WTC11 (cell line): ENCODE results near the gene BMP7. TPM values are rescaled to one million over a fixed set of nuclear protein-coding genes. Genes with fewer than 3 reads are reported as not detected.

Experiments
- ATAC-seq: fragments of 200-7000 bp; cut with Tn5 transposase; 2 replicates; pipeline ENCODE4 v1.10.0; 2021; ENCODE audit warnings: mild to moderate bottlenecking, moderate library complexity
- CTCF ChIA-PET: fragments of 300-600 bp; sonication (Branson Sonifier 250); formaldehyde crosslinking; loops from one replicate; lab custom pipeline; 2021; ENCODE audit warnings: antibody characterized with exemption; lab: Charles Lee
- POLR2A ChIA-PET: fragments of 350-600 bp; sonication (Branson Sonifier 250); formaldehyde crosslinking; loops from one replicate; lab custom pipeline; 2021; ENCODE audit warnings: antibody characterized with exemption; lab: Charles Lee
- DNase-seq: peaks from one replicate; pipeline ENCODE4 v3.0.0; 2021; ENCODE audit warnings: low spot score
- H3K27ac Mint-ChIP-seq: 2 replicates; pipeline ENCODE4 v1.8.0; 2021; ENCODE audit warnings: mixed read lengths
- H3K27me3 Mint-ChIP-seq: 2 replicates; pipeline ENCODE4 v1.8.0; 2021; ENCODE audit warnings: low read depth, mild to moderate bottlenecking, moderate library complexity, mixed read lengths
- H3K36me3 Mint-ChIP-seq: 2 replicates; pipeline ENCODE4 v1.8.0; 2021; ENCODE audit warnings: mixed read lengths
- H3K4me1 Mint-ChIP-seq: 2 replicates; pipeline ENCODE4 v1.8.0; 2022; ENCODE audit warnings: mixed read lengths
- H3K4me3 Mint-ChIP-seq: 2 replicates; pipeline ENCODE4 v1.8.0; 2021; ENCODE audit warnings: mild to moderate bottlenecking, moderate library complexity, mixed read lengths
- H3K9me3 Mint-ChIP-seq: 2 replicates; pipeline ENCODE4 v1.8.0; 2021; ENCODE audit warnings: mixed read lengths
- CBFB ChIP-seq: sonication (generic); formaldehyde crosslinking; IDR thresholded peaks from 2 replicates; pipeline ENCODE4 v1.8.1; 2022; ENCODE audit warnings: mild to moderate bottlenecking, low read depth, missing genetic modification reagents
- CDX4 ChIP-seq: fragments of 250-450 bp; sonication (Bioruptor Pico); IDR thresholded peaks from 2 replicates; pipeline ENCODE4 v1.9.0; 2021; ENCODE audit warnings: moderate library complexity, mild to moderate bottlenecking, inconsistent platforms, borderline replicate concordance
- CTCF ChIP-seq: fragments of 200-600 bp; IDR thresholded peaks from 2 replicates; pipeline ENCODE4 v1.8.0; 2022; ENCODE audit warnings: antibody characterized with exemption
- EMX1 ChIP-seq: fragments of 250-450 bp; sonication (Bioruptor Pico); IDR thresholded peaks from 2 replicates; pipeline ENCODE4 v1.8.0; 2021; ENCODE audit warnings: mild to moderate bottlenecking
- KAT7 ChIP-seq: sonication (generic); formaldehyde crosslinking; IDR thresholded peaks from 2 replicates; pipeline ENCODE4 v1.8.1; 2023; ENCODE audit warnings: missing genetic modification reagents, mild to moderate bottlenecking, borderline replicate concordance
- MXD4 ChIP-seq: fragments of 250-450 bp; sonication (Bioruptor Pico); IDR thresholded peaks from 2 replicates; pipeline ENCODE4 v1.8.0; 2021; ENCODE audit warnings: mild to moderate bottlenecking, moderate library complexity, borderline replicate concordance
- NFATC4 ChIP-seq: fragments of 250-450 bp; sonication (Bioruptor Pico); IDR thresholded peaks from 2 replicates; pipeline ENCODE4 v1.9.0; 2021; ENCODE audit warnings: mild to moderate bottlenecking
- NR1H2 ChIP-seq: sonication (generic); formaldehyde crosslinking; IDR thresholded peaks from 2 replicates; pipeline ENCODE4 v1.9.0; 2021; ENCODE audit warnings: mild to moderate bottlenecking, moderate library complexity, missing genetic modification reagents
- SMAD4 ChIP-seq: sonication (generic); formaldehyde crosslinking; IDR thresholded peaks from 2 replicates; pipeline ENCODE4 v1.8.0; 2022; ENCODE audit warnings: mild to moderate bottlenecking, missing genetic modification reagents
- SOX15 ChIP-seq: fragments of 250-450 bp; sonication (Bioruptor Pico); IDR thresholded peaks from 2 replicates; pipeline ENCODE4 v1.9.0; 2021; ENCODE audit warnings: mild to moderate bottlenecking
- TEAD4 ChIP-seq: sonication (generic); formaldehyde crosslinking; IDR thresholded peaks from 2 replicates; pipeline ENCODE4 v1.8.0; 2022; ENCODE audit warnings: mild to moderate bottlenecking, missing genetic modification reagents
- ZBTB21 ChIP-seq: sonication (generic); formaldehyde crosslinking; IDR thresholded peaks from 2 replicates; pipeline ENCODE4 v1.8.1; 2023; ENCODE audit warnings: mild to moderate bottlenecking, missing genetic modification reagents, borderline replicate concordance
- ZBTB43 ChIP-seq: sonication (generic); formaldehyde crosslinking; IDR thresholded peaks from 2 replicates; pipeline ENCODE4 v1.8.1; 2023; ENCODE audit warnings: mild to moderate bottlenecking, missing genetic modification reagents
- ZNF532 ChIP-seq: fragments of 250-450 bp; sonication (Bioruptor Pico); IDR thresholded peaks from 2 replicates; pipeline ENCODE4 v1.9.0; 2021; ENCODE audit warnings: mild to moderate bottlenecking, borderline replicate concordance
- ZNF671 ChIP-seq: fragments of 250-450 bp; sonication (Bioruptor Pico); IDR thresholded peaks from 2 replicates; pipeline ENCODE4 v1.8.0; 2021; ENCODE audit warnings: mild to moderate bottlenecking
- total RNA-seq: library from RNA; stranded (reverse); gene quantifications from 3 replicates; pipeline ENCODE4 v1.2.3, GENCODE V29; 2021
- TF ChIP-seq, protein P1 (sequence below): sonication (generic); formaldehyde crosslinking; IDR thresholded peaks from 2 replicates; pipeline ENCODE4 v1.8.1; 2023; ENCODE audit warnings: mild to moderate bottlenecking, moderate library complexity, missing genetic modification reagents
- TF ChIP-seq, protein P2 (sequence below): sonication (generic); formaldehyde crosslinking; IDR thresholded peaks from 2 replicates; pipeline ENCODE4 v1.8.0; 2022; ENCODE audit warnings: missing genetic modification reagents
- TF ChIP-seq, protein P3 (sequence below): fragments of 250-450 bp; sonication (Bioruptor Pico); IDR thresholded peaks from 2 replicates; pipeline ENCODE4 v2.1.2; 2022; ENCODE audit warnings: mild to moderate bottlenecking, moderate library complexity

Gene BMP7
- total RNA-seq, 1 experiment from 2014 or later, result 40.7 TPM

- DNase-seq (no peak), ATAC-seq (no peak)
- ChIA-PET POLR2A (no interaction called here), CTCF (interaction anchor here (0.8 kb wide), 1 partner anchor 40 kb away, joined by 3 read pairs; no protein-coding TSS in a partner anchor)
- Mint-ChIP-seq H3K27ac (no peak overlapping the region; the same call in 1 of the 2 replicates), H3K27me3 (peaks cover 3% of the 10 kb centered on the region; the same call in 1 of the 2 replicates), H3K9me3 (no peaks in the 10 kb centered on the region), H3K4me1 (peaks cover 11% of the 10 kb centered on the region), H3K36me3 (no peaks in the 10 kb centered on the region), H3K4me3 (no peak overlapping the region)
- no peak for TF ChIP-seq ZNF671
- no peak for TF ChIP-seq ZNF532 (CRISPR knock-in tag)
- TF ChIP-seq CBFB, result no peak
- no peak for TF ChIP-seq ZBTB21 (CRISPR knock-in tag)
- no peak for TF ChIP-seq CDX4 (CRISPR knock-in tag)
- no peak for TF ChIP-seq SOX15 (CRISPR knock-in tag)
- TF ChIP-seq, protein P1, sequence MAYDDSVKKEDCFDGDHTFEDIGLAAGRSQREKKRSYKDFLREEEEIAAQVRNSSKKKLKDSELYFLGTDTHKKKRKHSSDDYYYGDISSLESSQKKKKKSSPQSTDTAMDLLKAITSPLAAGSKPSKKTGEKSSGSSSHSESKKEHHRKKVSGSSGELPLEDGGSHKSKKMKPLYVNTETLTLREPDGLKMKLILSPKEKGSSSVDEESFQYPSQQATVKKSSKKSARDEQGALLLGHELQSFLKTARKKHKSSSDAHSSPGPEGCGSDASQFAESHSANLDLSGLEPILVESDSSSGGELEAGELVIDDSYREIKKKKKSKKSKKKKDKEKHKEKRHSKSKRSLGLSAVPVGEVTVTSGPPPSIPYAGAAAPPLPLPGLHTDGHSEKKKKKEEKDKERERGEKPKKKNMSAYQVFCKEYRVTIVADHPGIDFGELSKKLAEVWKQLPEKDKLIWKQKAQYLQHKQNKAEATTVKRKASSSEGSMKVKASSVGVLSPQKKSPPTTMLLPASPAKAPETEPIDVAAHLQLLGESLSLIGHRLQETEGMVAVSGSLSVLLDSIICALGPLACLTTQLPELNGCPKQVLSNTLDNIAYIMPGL (CRISPR knock-in tag), result no peak
- TF ChIP-seq, protein P2, sequence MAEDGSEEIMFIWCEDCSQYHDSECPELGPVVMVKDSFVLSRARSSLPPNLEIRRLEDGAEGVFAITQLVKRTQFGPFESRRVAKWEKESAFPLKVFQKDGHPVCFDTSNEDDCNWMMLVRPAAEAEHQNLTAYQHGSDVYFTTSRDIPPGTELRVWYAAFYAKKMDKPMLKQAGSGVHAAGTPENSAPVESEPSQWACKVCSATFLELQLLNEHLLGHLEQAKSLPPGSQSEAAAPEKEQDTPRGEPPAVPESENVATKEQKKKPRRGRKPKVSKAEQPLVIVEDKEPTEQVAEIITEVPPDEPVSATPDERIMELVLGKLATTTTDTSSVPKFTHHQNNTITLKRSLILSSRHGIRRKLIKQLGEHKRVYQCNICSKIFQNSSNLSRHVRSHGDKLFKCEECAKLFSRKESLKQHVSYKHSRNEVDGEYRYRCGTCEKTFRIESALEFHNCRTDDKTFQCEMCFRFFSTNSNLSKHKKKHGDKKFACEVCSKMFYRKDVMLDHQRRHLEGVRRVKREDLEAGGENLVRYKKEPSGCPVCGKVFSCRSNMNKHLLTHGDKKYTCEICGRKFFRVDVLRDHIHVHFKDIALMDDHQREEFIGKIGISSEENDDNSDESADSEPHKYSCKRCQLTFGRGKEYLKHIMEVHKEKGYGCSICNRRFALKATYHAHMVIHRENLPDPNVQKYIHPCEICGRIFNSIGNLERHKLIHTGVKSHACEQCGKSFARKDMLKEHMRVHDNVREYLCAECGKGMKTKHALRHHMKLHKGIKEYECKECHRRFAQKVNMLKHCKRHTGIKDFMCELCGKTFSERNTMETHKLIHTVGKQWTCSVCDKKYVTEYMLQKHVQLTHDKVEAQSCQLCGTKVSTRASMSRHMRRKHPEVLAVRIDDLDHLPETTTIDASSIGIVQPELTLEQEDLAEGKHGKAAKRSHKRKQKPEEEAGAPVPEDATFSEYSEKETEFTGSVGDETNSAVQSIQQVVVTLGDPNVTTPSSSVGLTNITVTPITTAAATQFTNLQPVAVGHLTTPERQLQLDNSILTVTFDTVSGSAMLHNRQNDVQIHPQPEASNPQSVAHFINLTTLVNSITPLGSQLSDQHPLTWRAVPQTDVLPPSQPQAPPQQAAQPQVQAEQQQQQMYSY (CRISPR knock-in tag), result no peak
- TF ChIP-seq EMX1 (CRISPR knock-in tag), result no peak
- no peak for TF ChIP-seq KAT7
- no peak for TF ChIP-seq MXD4 (CRISPR knock-in tag)
- no peak for TF ChIP-seq NFATC4 (CRISPR knock-in tag)
Observed at GRCh38 chr20:57131601-57132391, 134.6 kb downstream of the BMP7 start.

DNA sequence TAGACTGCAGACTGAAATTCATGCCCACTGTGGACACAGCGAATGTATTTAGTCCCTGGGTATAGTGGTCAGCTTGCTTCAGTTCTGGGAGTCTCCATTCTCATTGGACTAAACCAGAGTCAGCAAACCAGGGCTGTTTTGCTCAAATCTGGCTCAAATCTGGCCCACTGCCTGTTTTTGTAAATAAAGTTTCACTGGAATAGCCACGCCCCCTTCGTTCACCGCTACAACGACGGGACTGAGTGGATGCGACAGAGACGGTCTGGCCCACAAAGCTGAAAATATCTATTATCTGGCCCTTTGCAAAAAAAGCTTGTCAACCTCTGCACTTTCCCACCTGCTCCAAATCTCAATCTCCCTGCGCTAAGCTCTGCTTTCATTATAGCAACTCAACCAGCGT lies 135.4 kb downstream of the BMP7 start:
- H3K27ac Mint-ChIP-seq, result no peak overlapping the region
- H3K9me3 Mint-ChIP-seq, result no peaks in the 10 kb centered on the region
- ChIA-PET POLR2A (no interaction called here), CTCF (interaction anchor here (0.8 kb wide), 1 partner anchor 39 kb away, joined by 3 read pairs; no protein-coding TSS in a partner anchor)
- H3K27me3 Mint-ChIP-seq, result peaks cover 5% of the 10 kb centered on the region
- no peaks in the 10 kb centered on the region for H3K36me3 Mint-ChIP-seq
- ATAC-seq, result no peak
- H3K4me3 Mint-ChIP-seq, result no peak overlapping the region
- H3K4me1 Mint-ChIP-seq, result peaks cover 13% of the 10 kb centered on the region
- DNase-seq, result no peak
- no peak for TF ChIP-seq NR1H2 (CRISPR knock-in tag)
- TF ChIP-seq ZBTB21 (CRISPR knock-in tag), result no peak
- no peak for TF ChIP-seq SMAD4 (CRISPR knock-in tag)
- TF ChIP-seq CTCF, result no peak
- TF ChIP-seq ZBTB43 (CRISPR knock-in tag), result no peak
- TF ChIP-seq EMX1 (CRISPR knock-in tag), result no peak
- no peak for TF ChIP-seq TEAD4 (CRISPR knock-in tag)
- TF ChIP-seq, protein P3, sequence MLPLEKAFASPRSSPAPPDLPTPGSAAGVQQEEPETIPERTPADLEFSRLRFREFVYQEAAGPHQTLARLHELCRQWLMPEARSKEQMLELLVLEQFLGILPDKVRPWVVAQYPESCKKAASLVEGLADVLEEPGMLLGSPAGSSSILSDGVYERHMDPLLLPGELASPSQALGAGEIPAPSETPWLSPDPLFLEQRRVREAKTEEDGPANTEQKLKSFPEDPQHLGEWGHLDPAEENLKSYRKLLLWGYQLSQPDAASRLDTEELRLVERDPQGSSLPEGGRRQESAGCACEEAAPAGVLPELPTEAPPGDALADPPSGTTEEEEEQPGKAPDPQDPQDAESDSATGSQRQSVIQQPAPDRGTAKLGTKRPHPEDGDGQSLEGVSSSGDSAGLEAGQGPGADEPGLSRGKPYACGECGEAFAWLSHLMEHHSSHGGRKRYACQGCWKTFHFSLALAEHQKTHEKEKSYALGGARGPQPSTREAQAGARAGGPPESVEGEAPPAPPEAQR, result no peak
